Omental fat pad (tissue), 4 donors: ENCODE measurements around the gene PDSS1. TPM values are rescaled to one million over a fixed set of nuclear protein-coding genes. Genes with fewer than 3 reads are reported as not detected.
A peak's percentile ranks its signal among the peaks of the same experiment; 100 is the strongest.
"Not testable (repeated sequence)": the region's sequence is repeated elsewhere in the genome, so short reads cannot be mapped to it uniquely, and the experiment has no call there.

Source experiments
- ATAC-seq: fragments of 150-250 bp; one replicate; pipeline ENCODE4 v1.9.1; 2016; ENCODE audit warnings: mild to moderate bottlenecking, moderate library complexity; ENCODE audit not compliant: low FRiP score
- DNase-seq: peaks from one replicate; pipeline ENCODE4 v3.0.0-alpha.2; 2019; ENCODE audit warnings: low spot score
- CTCF ChIP-seq, 3 donors: fragments of 450-650 bp; IDR thresholded peaks; one replicate each; pipeline ENCODE4 v1.5.1; 2016 to 2017; ENCODE audit warnings: antibody characterized with exemption in 3 of 3, mild to moderate bottlenecking in 3 of 3, moderate library complexity in 2 of 3
- total RNA-seq, 4 donors: library from RNA; depleted of rRNA; stranded (reverse); fragments of >200 nt; gene quantifications; one replicate each; pipeline ENCODE4 v1.1.0, GENCODE V29; 2016

Gene PDSS1
- total RNA-seq, 4 donors from 2014 or later, result 4.5 to 14.8 (median 5.0) TPM

DNA sequence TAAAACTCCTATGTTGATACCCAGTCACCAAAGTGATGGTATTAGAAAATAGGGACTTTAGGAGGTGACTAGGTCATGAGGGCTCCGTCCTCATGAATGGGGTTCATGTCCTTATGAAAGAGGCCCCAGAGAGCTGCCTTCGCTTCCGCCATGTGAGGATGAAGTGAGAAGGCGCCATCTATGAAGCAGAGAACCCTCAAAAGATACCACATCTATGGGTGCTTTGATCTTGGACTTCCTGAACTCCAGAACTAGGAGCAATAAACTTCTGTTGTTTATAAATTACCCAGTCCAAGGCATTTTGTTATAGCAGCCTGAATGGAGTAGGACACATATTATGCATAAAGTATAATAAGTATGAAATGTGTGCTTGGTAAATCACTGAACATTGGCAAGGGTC is 8.1 kb upstream of the PDSS1 start:
- no peak for DNase-seq

DNA sequence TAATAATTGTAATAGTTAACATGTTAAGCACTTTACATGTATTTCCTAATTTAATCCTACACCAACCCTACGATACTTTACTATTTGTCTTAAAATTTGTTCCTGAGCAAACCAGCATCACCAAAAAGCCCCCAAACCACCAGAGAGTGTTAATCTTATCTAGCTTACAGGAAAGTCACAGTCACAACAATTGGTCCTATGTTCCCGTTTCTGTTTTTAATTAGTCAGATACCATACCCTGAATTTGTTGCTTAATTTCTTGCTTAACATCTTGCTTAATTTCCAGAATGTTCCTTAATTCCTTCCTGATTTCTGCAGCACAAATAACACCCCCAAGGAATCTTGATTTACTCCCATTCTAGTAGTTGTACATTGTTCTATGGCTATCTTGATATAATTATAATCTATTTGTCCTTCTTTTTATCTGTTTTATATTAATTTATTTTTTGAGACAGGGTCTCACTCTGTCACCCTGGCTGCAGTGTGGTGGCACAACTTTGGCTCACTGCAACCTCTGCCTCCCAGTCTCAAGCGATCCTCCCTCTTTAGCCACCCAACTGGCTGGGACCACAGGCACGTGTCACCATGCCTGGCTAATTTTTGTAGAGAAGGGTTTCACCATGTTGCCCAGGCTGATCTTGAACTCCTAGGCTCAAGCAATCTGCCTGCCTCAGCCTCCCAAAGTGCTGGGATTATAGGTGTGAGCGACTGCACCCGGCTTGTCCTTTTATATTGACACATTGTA is 6.6 kb upstream of the PDSS1 start:
- DNase-seq (no peak), ATAC-seq (no peak)
- TF ChIP-seq CTCF (IDR thresholded peaks at IDR 0.05), result no peak

More for the DNA sequence above, 8.1 kb upstream of the PDSS1 start:
- ATAC-seq, result no peak
- no peak for TF ChIP-seq CTCF (IDR thresholded peaks at IDR 0.05)

DNA sequence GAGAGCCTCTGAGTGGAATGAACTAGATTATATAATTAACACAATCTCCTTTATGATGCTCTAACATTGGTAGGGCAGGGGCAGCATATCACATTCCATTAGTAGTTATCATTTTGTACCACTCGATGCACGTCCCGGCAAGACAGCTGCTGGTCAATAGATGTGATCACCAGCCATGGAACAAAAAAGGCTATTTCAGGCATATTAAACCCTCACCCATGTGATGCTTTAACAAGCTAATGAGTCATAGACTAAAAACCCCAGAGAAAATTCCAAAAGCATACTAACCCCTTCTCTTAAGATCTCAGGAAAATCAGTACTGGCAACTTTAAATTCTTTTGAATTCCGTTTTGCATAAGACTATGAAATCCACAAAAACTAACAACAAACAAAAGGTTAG is 3.0 kb upstream of the PDSS1 start:
- not testable (repeated sequence) for DNase-seq, ATAC-seq

GRCh38 chr10:26696786-26697162 is 727 bp upstream of the PDSS1 start:
- no peak for TF ChIP-seq CTCF (IDR thresholded peaks at IDR 0.05)
- ATAC-seq, result peak; percentile 6
- DNase-seq, result no peak

GRCh38 chr10:26697922-26698608 is 564 bp downstream of the PDSS1 start:
- DNase-seq (no peak), ATAC-seq (no peak)
- TF ChIP-seq CTCF (IDR thresholded peaks at IDR 0.05), result no peak

DNA sequence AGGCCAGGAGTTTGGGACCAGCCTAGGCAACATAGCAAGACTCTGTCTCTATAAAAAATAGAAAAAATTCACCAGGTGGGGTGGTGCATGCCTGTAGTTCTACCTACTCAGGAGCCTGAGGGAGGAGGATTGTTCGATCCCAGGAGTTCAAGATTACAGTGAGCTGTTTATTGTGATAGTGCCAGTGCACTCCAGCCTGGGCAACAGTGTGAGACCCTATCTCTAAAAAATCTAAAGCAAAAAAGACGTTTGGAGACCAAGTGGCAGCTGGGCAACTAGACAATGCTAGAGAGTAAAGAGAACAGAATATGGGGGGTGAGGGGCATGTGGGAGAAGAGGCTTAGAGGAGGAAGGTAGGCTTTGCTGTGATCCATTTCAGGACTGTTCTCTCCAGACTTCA is 1.4 kb downstream of the PDSS1 start:
- no peak for TF ChIP-seq CTCF (IDR thresholded peaks at IDR 0.05)
- ATAC-seq, result no peak

DNA sequence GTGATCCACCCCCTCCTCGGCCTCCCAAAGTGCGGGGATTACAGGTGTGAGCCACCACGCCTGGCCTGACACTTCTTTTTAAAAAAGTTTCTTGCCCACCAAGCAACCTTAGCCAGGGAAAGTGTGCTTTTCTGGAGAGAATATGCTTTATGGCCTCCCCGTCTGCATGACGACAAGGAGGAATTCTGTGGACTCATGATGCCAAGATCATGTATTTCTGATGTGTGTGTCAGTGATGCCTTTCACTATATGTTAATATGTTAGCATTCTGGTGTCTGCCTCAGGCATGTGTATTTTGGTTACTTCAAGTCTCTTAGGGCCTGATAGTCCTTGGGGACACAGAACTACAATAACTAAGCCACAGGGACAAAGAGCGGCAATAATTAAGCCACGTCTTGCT is 2.1 kb downstream of the PDSS1 start:
- TF ChIP-seq CTCF (IDR thresholded peaks at IDR 0.05), result no peak
- ATAC-seq (no peak), DNase-seq (no peak)

More for the DNA sequence above, 1.4 kb downstream of the PDSS1 start:
- no peak for DNase-seq
